ENCODE results near the gene TPP2. TPM values are rescaled to one million over a fixed set of nuclear protein-coding genes. Genes with fewer than 3 reads are reported as not detected.

TPP2 gene
- total RNA-seq, 2 experiments from 2014 or later = 64.7 to 65.6 TPM

DNA sequence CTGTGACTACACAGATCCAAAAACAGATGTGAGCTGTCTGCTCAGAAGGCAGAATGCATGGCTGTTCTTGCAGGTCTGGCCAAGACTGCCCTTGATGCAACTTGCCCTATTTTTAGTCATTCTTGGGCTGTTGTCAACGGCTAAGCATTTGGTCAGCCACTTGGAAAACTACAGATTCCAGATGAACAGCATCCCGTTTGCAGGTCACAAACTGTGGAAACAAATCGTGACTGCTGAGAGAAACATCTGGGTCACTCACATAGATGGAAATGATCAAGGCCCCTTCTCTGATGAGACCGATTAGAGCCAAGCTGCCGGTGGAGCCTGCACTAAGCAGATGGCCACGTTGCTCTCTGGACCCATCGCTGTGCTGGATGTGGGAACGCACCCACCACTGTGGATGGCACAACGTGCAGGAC lies 113.5 kb downstream of the TPP2 start:
- Mint-ChIP-seq H3K4me1 (ENCODE audit: low read depth) (no peaks in the 10 kb centered on the region), H3K9me3 (peaks cover 7% of the 10 kb centered on the region), H3K27ac (no peak overlapping the region), H3K36me3 (no peaks in the 10 kb centered on the region), H3K4me3 (no peak overlapping the region), H3K27me3 (peaks cover 5% of the 10 kb centered on the region)
- intact Hi-C loops (cut with micrococcal nuclease) = no loop called here
- ChIA-PET POLR2A (no interaction called here), CTCF (no interaction called here)
- no peak for DNase-seq

DNA sequence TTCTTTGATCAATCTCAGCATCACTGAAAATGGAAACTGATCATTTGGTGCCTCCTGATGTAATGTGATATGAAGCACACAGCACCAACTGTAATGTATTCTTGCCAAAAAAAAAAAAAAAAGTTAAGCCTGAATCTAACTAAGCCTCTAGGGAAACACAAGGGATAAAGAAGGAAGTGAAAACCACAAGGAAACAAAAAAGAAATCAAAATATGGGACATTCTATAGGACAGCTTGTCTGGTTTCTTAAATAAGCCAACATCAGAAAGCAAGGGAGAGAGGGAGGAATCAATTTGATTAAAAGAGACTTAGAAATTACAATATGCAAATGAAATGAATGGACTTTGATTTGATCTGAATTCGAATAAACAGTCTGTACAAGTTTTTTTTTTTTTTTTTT lies 118.7 kb downstream of the TPP2 start:
- POLR2A ChIA-PET = no interaction called here
- no peaks in the 10 kb centered on the region for H3K9me3 Mint-ChIP-seq
- H3K4me3 Mint-ChIP-seq = no peak overlapping the region
- CTCF ChIA-PET = interaction anchor here (0.7 kb wide), 1 partner anchor 28 kb away, joined by 4 read pairs; no protein-coding TSS in a partner anchor
- H3K27ac Mint-ChIP-seq = no peak overlapping the region
- intact Hi-C loops (cut with micrococcal nuclease) = no loop called here
- H3K27me3 Mint-ChIP-seq = peaks cover 2% of the 10 kb centered on the region
- H3K4me1 Mint-ChIP-seq (ENCODE audit: low read depth) = no peaks in the 10 kb centered on the region
- no peaks in the 10 kb centered on the region for H3K36me3 Mint-ChIP-seq
- no peak for DNase-seq

DNA sequence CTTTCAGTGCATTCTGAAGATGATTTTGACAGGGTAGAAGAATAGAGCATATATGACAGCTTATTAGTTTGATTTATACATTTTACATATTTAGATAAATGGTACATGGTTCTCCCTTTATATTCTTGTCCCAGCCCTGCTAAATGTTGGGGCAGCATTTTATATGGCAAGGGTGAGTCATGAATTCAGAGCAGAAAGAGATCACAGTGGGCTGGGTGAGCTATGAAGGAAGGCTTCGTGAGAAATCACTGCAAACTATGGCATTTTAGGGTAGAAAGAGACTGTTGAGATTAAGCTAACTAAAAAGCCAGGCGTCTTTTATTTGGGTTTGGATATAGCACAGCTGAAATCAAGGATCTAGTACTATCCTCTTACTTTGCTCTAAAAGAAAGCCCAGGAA lies 122.0 kb downstream of the TPP2 start:
- H3K27me3 Mint-ChIP-seq = no peaks in the 10 kb centered on the region
- ChIA-PET POLR2A (no interaction called here), CTCF (no interaction called here)
- no peaks in the 10 kb centered on the region for H3K9me3 Mint-ChIP-seq
- DNase-seq = no peak
- H3K4me3 Mint-ChIP-seq = no peak overlapping the region
- intact Hi-C loops (cut with micrococcal nuclease) = no loop called here
- no peak overlapping the region for H3K27ac Mint-ChIP-seq
- no peaks in the 10 kb centered on the region for H3K4me1 Mint-ChIP-seq (ENCODE audit: low read depth)
- H3K36me3 Mint-ChIP-seq = no peaks in the 10 kb centered on the region

DNA sequence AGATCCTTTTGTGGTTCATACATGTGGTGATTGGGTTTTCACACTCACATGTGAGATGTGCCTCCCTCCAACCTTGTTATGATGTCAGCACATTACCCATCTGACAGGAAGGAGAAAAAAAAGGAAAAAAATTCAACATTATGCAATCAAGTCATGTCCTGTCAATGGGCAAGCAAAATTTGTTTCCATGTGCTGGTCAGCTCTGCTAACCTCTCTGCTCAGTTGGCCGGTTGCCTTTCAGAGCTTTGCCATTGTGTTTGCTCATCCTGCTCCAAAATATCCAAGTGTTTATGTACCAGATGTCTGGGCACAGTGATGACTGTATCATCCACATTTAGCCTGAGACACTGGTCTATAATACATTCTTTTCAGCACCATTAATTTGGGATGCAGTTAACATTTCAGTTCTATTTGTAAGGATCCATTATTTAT lies 125.0 kb downstream of the TPP2 start:
- no peak overlapping the region for H3K27ac Mint-ChIP-seq
- H3K9me3 Mint-ChIP-seq = peaks cover 2% of the 10 kb centered on the region
- POLR2A ChIA-PET = no interaction called here
- no peaks in the 10 kb centered on the region for H3K4me1 Mint-ChIP-seq (ENCODE audit: low read depth)
- CTCF ChIA-PET = interaction anchor here (0.5 to 0.9 kb wide), 2 partner anchors 84 to 142 kb away, joined by 3 read pairs; no protein-coding TSS in a partner anchor
- intact Hi-C loops (cut with micrococcal nuclease) = no loop called here
- peaks cover 3% of the 10 kb centered on the region for H3K27me3 Mint-ChIP-seq
- DNase-seq = no peak
- H3K4me3 Mint-ChIP-seq = no peak overlapping the region
- no peaks in the 10 kb centered on the region for H3K36me3 Mint-ChIP-seq

DNA sequence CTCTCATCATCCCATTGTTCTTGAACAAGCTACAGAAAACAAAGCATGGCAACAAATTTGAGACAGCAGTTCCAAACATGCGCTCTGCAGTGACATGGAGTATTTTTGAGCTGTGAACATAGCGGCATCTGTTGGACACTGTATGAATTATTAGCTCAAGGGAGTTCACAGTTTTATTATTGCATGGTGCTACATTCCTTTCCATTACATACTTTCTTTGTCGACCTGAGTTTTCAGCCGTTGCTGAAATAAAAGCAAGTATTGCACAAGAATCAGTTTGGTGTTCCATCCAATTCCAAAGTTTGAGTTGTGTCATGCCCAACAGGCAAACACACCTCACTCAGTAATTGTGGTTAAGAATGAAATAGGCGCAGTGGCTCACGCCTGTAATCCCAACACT lies 128.1 kb downstream of the TPP2 start:
- Mint-ChIP-seq H3K4me3 (no peak overlapping the region), H3K9me3 (peaks cover 2% of the 10 kb centered on the region), H3K36me3 (no peaks in the 10 kb centered on the region), H3K27ac (no peak overlapping the region), H3K27me3 (peaks cover 3% of the 10 kb centered on the region), H3K4me1 (ENCODE audit: low read depth) (peaks cover 5% of the 10 kb centered on the region)
- intact Hi-C loops (cut with micrococcal nuclease) = loop anchor here (1.0 to 5.0 kb wide), 3 partner anchors 72 to 145 kb away; partner anchors contain the start of genes BIVM, ERCC5 and POGLUT2
- ChIA-PET POLR2A (no interaction called here), CTCF (interaction anchor here (0.6 kb wide), 1 partner anchor 143 kb away, joined by 3 read pairs; no protein-coding TSS in a partner anchor)
- no peak for DNase-seq

DNA sequence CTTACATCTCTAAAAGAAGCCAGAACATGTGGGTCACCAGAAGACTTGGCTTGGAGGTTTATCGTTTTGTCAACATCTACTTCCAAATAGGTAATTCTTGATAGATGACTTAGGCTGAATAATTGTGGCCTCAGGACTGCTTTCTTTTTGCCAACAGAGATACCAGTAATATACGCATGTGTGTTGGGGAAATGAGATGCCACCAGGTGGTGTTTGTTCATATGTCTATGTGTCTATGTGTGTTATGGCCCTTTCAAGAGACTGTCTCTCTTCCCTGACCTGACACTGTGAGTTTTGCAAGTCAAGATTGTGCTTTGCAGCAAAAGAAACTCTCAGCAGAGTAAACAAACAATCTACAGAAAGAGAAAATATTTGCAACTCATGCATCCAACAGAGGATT lies 129.6 kb downstream of the TPP2 start:
- Mint-ChIP-seq H3K4me3 (no peak overlapping the region), H3K36me3 (no peaks in the 10 kb centered on the region), H3K9me3 (peaks cover 2% of the 10 kb centered on the region), H3K27ac (no peak overlapping the region), H3K27me3 (peaks cover 5% of the 10 kb centered on the region), H3K4me1 (ENCODE audit: low read depth) (peaks cover 5% of the 10 kb centered on the region)
- intact Hi-C loops (cut with micrococcal nuclease) = loop anchor here (5.0 kb wide), 1 partner anchor 71 kb away; the partner anchor contains the start of genes BIVM and POGLUT2
- DNase-seq = no peak
- POLR2A ChIA-PET = no interaction called here
- CTCF ChIA-PET = no interaction called here

Other genes with a start within 250 kb of the TPP2 start
- not detected for gene FGF14, start 194.9 kb upstream of the TPP2 start, total RNA-seq
- gene METTL21C, start 98.1 kb downstream of the TPP2 start, total RNA-seq = not detected
- 10 to 100 TPM; 42.6 to 43.2 TPM for gene TEX30, start 176.8 kb downstream of the TPP2 start, total RNA-seq
- gene POGLUT2, start 202.0 kb downstream of the TPP2 start, total RNA-seq = 1 to 10 TPM; 4.4 to 4.9 TPM
- 10 to 100 TPM; 13.3 to 15.7 TPM for gene BIVM, start 202.1 kb downstream of the TPP2 start, total RNA-seq
- 10 to 100 TPM; 53.6 to 63.5 TPM for gene ERCC5, start 249.0 kb downstream of the TPP2 start, total RNA-seq